H1 (cell line): ENCODE measurements around the gene HCST. TPM values are rescaled to one million over a fixed set of nuclear protein-coding genes. Genes with fewer than 3 reads are reported as not detected.
A peak's percentile ranks its signal among the peaks of the same experiment; 100 is the strongest.

Experiments used
- CHD7 ChIP-seq: fragments of 300-600 bp; sonication (generic); IDR thresholded peaks from 2 replicates; pipeline ENCODE4 v1.7.1; 2012; ENCODE audit warnings: low read length, moderate library complexity, mild to moderate bottlenecking, inconsistent platforms; ENCODE audit not compliant: insufficient replicate concordance
- CTCF ChIP-seq, 3 experiments: IDR thresholded peaks; 1 replicate in 2 of 3; 2 replicates in 1 of 3; pipeline versions ENCODE4 v1.5.1 to v1.6.1; 2011; ENCODE audit warnings: low read length in 3 of 3, mild to moderate bottlenecking in 3 of 3, inconsistent platforms in 2 of 3, low read depth in 1 of 3, moderate library complexity in 1 of 3; ENCODE audit not compliant: insufficient read depth in 1 of 3; ENCODE audit errors: control extremely low read depth in 1 of 3
- HDAC2 ChIP-seq, 2 experiments: fragments of 300-600 bp in 1 of 2; sonication (generic) in 1 of 2; IDR thresholded peaks; 2 replicates each; pipeline ENCODE4 v1.6.1; 2011 to 2012; ENCODE audit warnings: low read depth in 2 of 2, low read length in 2 of 2, mild to moderate bottlenecking in 2 of 2, moderate library complexity in 2 of 2, borderline replicate concordance in 1 of 2, inconsistent platforms in 1 of 2
- PHF8 ChIP-seq: fragments of 200-600 bp; sonication (generic); conservative IDR thresholded peaks from 2 replicates; pipeline ENCODE4 v1.7.1; 2012; ENCODE audit warnings: low read depth, mild to moderate bottlenecking, inconsistent platforms, low read length, moderate library complexity
- RFX5 ChIP-seq: IDR thresholded peaks from 2 replicates; pipeline ENCODE4 v1.6.1; 2011; ENCODE audit warnings: low read depth, low read length, improper control_type of control experiment, borderline replicate concordance
- SIN3A ChIP-seq, 2 experiments: IDR thresholded peaks in 1 of 2; conservative IDR thresholded peaks in 1 of 2; 2 replicates each; pipeline ENCODE4 v1.6.1; 2011 to 2012; ENCODE audit warnings: low read length in 2 of 2, improper control_type of control experiment in 1 of 2, low read depth in 1 of 2, mild to moderate bottlenecking in 1 of 2
- SRF ChIP-seq: IDR thresholded peaks from 2 replicates; pipeline ENCODE4 v1.6.1; 2011; ENCODE audit warnings: mild to moderate bottlenecking, low read depth, low read length, moderate library complexity
- polyA plus RNA-seq, 7 experiments: library from polyadenylated mRNA; depleted of rRNA in 3 of 7; stranded (reverse) in 5 of 7; unstranded in 2 of 7; fragments of >200 nt in 5 of 7; fragments of 200-250 nt in 2 of 7; gene quantifications; 1 replicate in 5 of 7; 2 replicates in 1 of 7; 4 replicates in 1 of 7; pipeline versions ENCODE4 v1.2.1 to v1.2.3, GENCODE V29; 2011 to 2013; ENCODE audit warnings: missing spikeins in 2 of 7, mixed read lengths in 2 of 7
- total RNA-seq: library from RNA; stranded (reverse); fragmentation: NEBNext Ultra II Directional; extraction: Animal tissue kit (Norgen Biotek cat#: 25700); gene quantifications from 2 replicates; pipeline ENCODE4 v1.2.1, GENCODE V29; 2021

HCST gene
- total and polyA plus RNA-seq, 2 of the 8 experiments (the other 6 are each of a cell fraction or from before 2014, with no cell fraction given), result 2.8 TPM; not detected in 1

GRCh38 chr19:35856546-35857149, 45.7 kb upstream of the HCST start, which contains the start of gene KIRREL2 (continued):
- no peak for TF ChIP-seq CTCF (IDR thresholded peaks at IDR 0.05; ENCODE audit: control extremely low read depth in 1 of 3, insufficient read depth in 1 of 3, low read depth in 1 of 3, low read length in 3 of 3)
- TF ChIP-seq HDAC2 (IDR thresholded peaks at IDR 0.05; ENCODE audit: borderline replicate concordance in 1 of 2, low read depth in 2 of 2, low read length in 2 of 2), result peak in 1 of 2 experiments; percentile 88; a peak in 1 of 4 replicates
- TF ChIP-seq SRF, result no peak
- 0 out of 2 replicates have a peak, but pooled peaks have one; percentile 35 for TF ChIP-seq PHF8
- peak; percentile 17 to 57; a peak in 1 of 4 replicates for TF ChIP-seq SIN3A (conservative IDR thresholded peaks at IDR 0.05 in 1 of 2, IDR thresholded peaks at IDR 0.05 in 1 of 2; ENCODE audit: low read depth in 1 of 2, low read length in 2 of 2)
- TF ChIP-seq RFX5, result no peak
- TF ChIP-seq CHD7, result no peak
